Cardiac muscle cell (in vitro differentiated cells and primary cell): ENCODE results near the gene TRIOBP. TPM values are rescaled to one million over a fixed set of nuclear protein-coding genes. Genes with fewer than 3 reads are reported as not detected.

Experiments used
- DNase-seq, 2 donors: peaks; one replicate each; pipeline versions ENCODE4 v3.0.0 to v3.0.0-alpha.2; 2010 to 2017; ENCODE audit warnings: low read depth in 1 of 2, low spot score in 1 of 2
- H3K27ac ChIP-seq: fragments of 200-600 bp; sonication (generic); 2 replicates; pipeline ENCODE4 v1.5.1; 2016
- H3K27me3 ChIP-seq: fragments of 200-600 bp; sonication (generic); 2 replicates; pipeline ENCODE4 v1.6.0; 2016; ENCODE audit warnings: control low read depth
- H3K36me3 ChIP-seq: fragments of 200-600 bp; sonication (generic); 2 replicates; pipeline ENCODE4 v1.5.1; 2016; ENCODE audit warnings: control low read depth
- H3K4me1 ChIP-seq: fragments of 200-600 bp; sonication (generic); 2 replicates; pipeline ENCODE4 v1.8.1; 2017; ENCODE audit warnings: low read depth, mild to moderate bottlenecking, mixed run types
- H3K4me3 ChIP-seq: fragments of 200-600 bp; sonication (generic); 2 replicates; pipeline ENCODE4 v1.5.1; 2016; ENCODE audit warnings: mild to moderate bottlenecking
- H3K9me3 ChIP-seq: fragments of 200-600 bp; sonication (generic); 2 replicates; pipeline ENCODE4 v1.5.1; 2017; ENCODE audit warnings: low read depth, mild to moderate bottlenecking, control low read depth
- CTCF ChIP-seq: IDR thresholded peaks from 2 replicates; pipeline ENCODE4 v1.5.1; 2012; ENCODE audit warnings: low read depth, mild to moderate bottlenecking, low read length
- polyA plus RNA-seq: library from polyadenylated mRNA; unstranded; fragments of >200 nt; fragmentation: Nextera tagmentation; extraction: Ambion mirVana; gene quantifications from 2 replicates; pipeline ENCODE4 v1.2.1, GENCODE V29; 2016
- total RNA-seq: library from RNA; depleted of rRNA; stranded (reverse); fragments of >200 nt; gene quantifications from 2 replicates; pipeline ENCODE4 v1.2.3, GENCODE V29; 2016

The TRIOBP gene
- total and polyA plus RNA-seq, 2 experiments from 2014 or later: 150 to 202 TPM

GRCh38 chr22:37806409-37807333 lies 109.8 kb downstream of the TRIOBP start:
- DNase-seq: peak; percentile 46 to 49
- Histone ChIP-seq H3K27me3 (no peaks in the 10 kb centered on the region), H3K4me3 (peak overlapping the region; percentile 73), H3K27ac (peak overlapping the region; percentile 40), H3K36me3 (no peaks in the 10 kb centered on the region), H3K9me3 (no peaks in the 10 kb centered on the region), H3K4me1 (peaks cover 16% of the 10 kb centered on the region)
- TF ChIP-seq CTCF: peak; percentile 9

GRCh38 chr22:37807410-37808293 lies 110.8 kb downstream of the TRIOBP start, which contains the start of gene GCAT:
GCAT (plus strand) TSS chr22:37807934; CDS start chr22:37807968, 34 bp downstream.
- peak; percentile 98 for DNase-seq
- Histone ChIP-seq H3K27ac (peak within 1 kb of the TSS; percentile 42), H3K36me3 (no peaks in the 10 kb centered on the region), H3K4me1 (peaks cover 16% of the 10 kb centered on the region), H3K4me3 (peak within 1 kb of the TSS; percentile 73), H3K9me3 (no peaks in the 10 kb centered on the region), H3K27me3 (no peaks in the 10 kb centered on the region)
- TF ChIP-seq CTCF: no peak

- DNase-seq: no peak
- Histone ChIP-seq H3K36me3 (no peaks in the 10 kb centered on the region), H3K4me1 (peaks cover 16% of the 10 kb centered on the region), H3K27ac (peak overlapping the region; percentile 42), H3K9me3 (no peaks in the 10 kb centered on the region), H3K4me3 (peak overlapping the region; percentile 73), H3K27me3 (no peaks in the 10 kb centered on the region)
- TF ChIP-seq CTCF: no peak
Measured at GRCh38 chr22:37808294-37808657, 111.4 kb downstream of the TRIOBP start.

- DNase-seq: no peak
- H3K4me3 ChIP-seq: no peak overlapping the region
- H3K27ac ChIP-seq: no peak overlapping the region
- no peaks in the 10 kb centered on the region for H3K9me3 ChIP-seq
- H3K27me3 ChIP-seq: no peaks in the 10 kb centered on the region
- peaks cover 6% of the 10 kb centered on the region for H3K36me3 ChIP-seq
- peaks cover 11% of the 10 kb centered on the region for H3K4me1 ChIP-seq
- no peak for TF ChIP-seq CTCF
Measured at GRCh38 chr22:37809672-37810333, 113.0 kb downstream of the TRIOBP start.

- Histone ChIP-seq H3K4me1 (peaks cover 5% of the 10 kb centered on the region), H3K27me3 (no peaks in the 10 kb centered on the region), H3K36me3 (peaks cover 10% of the 10 kb centered on the region), H3K27ac (no peak overlapping the region), H3K9me3 (no peaks in the 10 kb centered on the region), H3K4me3 (no peak overlapping the region)
- no peak for DNase-seq
- TF ChIP-seq CTCF: no peak
Measured at GRCh38 chr22:37811867-37812266, 115.0 kb downstream of the TRIOBP start.
